Amygdala (tissue), 56 donors: ENCODE data around the gene AGAP3.

Source experiments
- DNase-seq, 56 donors: peaks; one replicate each; lab custom pipeline; 2025; lab: John Stamatoyannopoulos, UW

The AGAP3 gene

GRCh38 chr7:151085329-151085690, 965 bp upstream of the AGAP3 start:
- DNase-seq: peak in 3 of 56 donors; percentile 11 to 34 (median 27)

- peak in 6 of 56 donors; percentile 40 to 59 (median 48) for DNase-seq
Observed at GRCh38 chr7:151086802-151087244, 548 bp downstream of the AGAP3 start.

GRCh38 chr7:151087245-151088018, 1.2 kb downstream of the AGAP3 start:
- DNase-seq: peak in 38 of 56 donors; percentile 13 to 76 (median 46)

GRCh38 chr7:151088019-151088855, 2.0 kb downstream of the AGAP3 start:
- DNase-seq: peak in 1 of 56 donors; percentile 29

GRCh38 chr7:151088856-151089699, 2.8 kb downstream of the AGAP3 start:
- peak in 24 of 56 donors; percentile 16 to 50 (median 38) for DNase-seq

- no peak for DNase-seq
Observed at GRCh38 chr7:151089893-151090730, 3.8 kb downstream of the AGAP3 start.

GRCh38 chr7:151091003-151091402, 4.7 kb downstream of the AGAP3 start:
- no peak for DNase-seq

- DNase-seq: no peak
Observed at GRCh38 chr7:151091431-151091830, 5.2 kb downstream of the AGAP3 start.

GRCh38 chr7:151091988-151092387, 5.7 kb downstream of the AGAP3 start:
- DNase-seq: no peak

- no peak for DNase-seq
Observed at GRCh38 chr7:151093748-151094147, 7.5 kb downstream of the AGAP3 start.

GRCh38 chr7:151094675-151095074, 8.4 kb downstream of the AGAP3 start:
- no peak for DNase-seq

GRCh38 chr7:151095123-151095797, 9.0 kb downstream of the AGAP3 start:
- peak in 1 of 56 donors; percentile 57 for DNase-seq

- peak in 3 of 56 donors; percentile 16 to 25 (median 21) for DNase-seq
Observed at GRCh38 chr7:151095828-151096475, 9.7 kb downstream of the AGAP3 start.

GRCh38 chr7:151099486-151100211, 13.4 kb downstream of the AGAP3 start:
- DNase-seq: peak in 1 of 56 donors; percentile 20

GRCh38 chr7:151100921-151101320, 14.6 kb downstream of the AGAP3 start:
- no peak for DNase-seq

- no peak for DNase-seq
Observed at GRCh38 chr7:151101621-151102396, 15.5 kb downstream of the AGAP3 start.

GRCh38 chr7:151102991-151103390, 16.7 kb downstream of the AGAP3 start:
- no peak for DNase-seq
